ENCODE data around the gene NFE2L2. TPM values are rescaled to one million over a fixed set of nuclear protein-coding genes. Genes with fewer than 3 reads are reported as not detected.
A peak's percentile ranks its signal among the peaks of the same experiment; 100 is the strongest.

The NFE2L2 gene
- total RNA-seq, 4 donors from 2014 or later = 41.6 to 105 (median 65.2) TPM

- TF ChIP-seq CTCF (IDR thresholded peaks at IDR 0.05) (no peak), POLR2A (IDR thresholded peaks at IDR 0.05) (no peak), POLR2AphosphoS5 (IDR thresholded peaks at IDR 0.05) (no peak), EP300 (IDR thresholded peaks at IDR 0.05; ENCODE audit: low read depth) (no peak)
- H3K36me3 ChIP-seq = no peaks in the 10 kb centered on the region
- H3K9me3 ChIP-seq = no peaks in the 10 kb centered on the region
- intact Hi-C loops (cut with DNase I; ENCODE audit: low total_unique reads) = loop anchor here (10.0 kb wide), 1 partner anchor 73 kb away; no protein-coding TSS in a partner anchor
- peaks cover 15 to 69% (median 55%) of the 10 kb centered on the region in 4 donors for H3K4me1 ChIP-seq
- in situ Hi-C loops (cut with MboI; ENCODE audit: low pct_ligation_motif_present in 1 of 4, low pct_unique_long_range_greater_than_20kb in 1 of 4, low sequenced_read_pairs in 3 of 4) = loop anchor here in 1 of 4 donors (10.0 kb wide), 1 partner anchor 97 kb away; no protein-coding TSS in a partner anchor
- no peak for DNase-seq
- H3K4me3 ChIP-seq = peak overlapping the region in 3 of 4 donors; percentile 73 to 88 (median 85)
- whole genome bisulfite sequencing, 2 donors (ENCODE audit: low coverage in 1 of 2) = 6 to 13% methylated on average over 2 of the region's 2 CpGs
- peak overlapping the region; percentile 98 to 100 (median 98) for H3K27ac ChIP-seq
- H3K27me3 ChIP-seq = no peaks in the 10 kb centered on the region
Observed at GRCh38 chr2:177262092-177262491, 2.4 kb downstream of the NFE2L2 start.

- Histone ChIP-seq H3K4me3 (peak overlapping the region in 3 of 4 donors; percentile 73 to 88 (median 85)), H3K27me3 (no peaks in the 10 kb centered on the region), H3K36me3 (no peaks in the 10 kb centered on the region), H3K9me3 (no peaks in the 10 kb centered on the region), H3K27ac (peak overlapping the region; percentile 98 to 100 (median 98)), H3K4me1 (peaks cover 15 to 69% (median 55%) of the 10 kb centered on the region in 4 donors)
- 18 to 27% methylated on average over 3 to 5 of the region's 5 CpGs for WGBS, 2 donors (ENCODE audit: low coverage in 1 of 2)
- intact Hi-C loops (cut with DNase I; ENCODE audit: low total_unique reads) = loop anchor here (10.0 kb wide), 1 partner anchor 73 kb away; no protein-coding TSS in a partner anchor
- in situ Hi-C loops (cut with MboI; ENCODE audit: low pct_ligation_motif_present in 1 of 4, low pct_unique_long_range_greater_than_20kb in 1 of 4, low sequenced_read_pairs in 3 of 4) = loop anchor here in 1 of 4 donors (10.0 kb wide), 1 partner anchor 97 kb away; no protein-coding TSS in a partner anchor
- no peak for TF ChIP-seq POLR2A (IDR thresholded peaks at IDR 0.05)
- TF ChIP-seq POLR2AphosphoS5 (IDR thresholded peaks at IDR 0.05) = no peak
- no peak for TF ChIP-seq CTCF (IDR thresholded peaks at IDR 0.05)
- no peak for TF ChIP-seq EP300 (IDR thresholded peaks at IDR 0.05; ENCODE audit: low read depth)
- no peak for DNase-seq
Observed at GRCh38 chr2:177261116-177262060, 3.1 kb downstream of the NFE2L2 start.

- Histone ChIP-seq H3K4me3 (peak overlapping the region in 1 of 4 donors; percentile 85), H3K9me3 (no peaks in the 10 kb centered on the region), H3K27ac (peak overlapping the region; percentile 98 to 100 (median 98)), H3K36me3 (no peaks in the 10 kb centered on the region), H3K27me3 (no peaks in the 10 kb centered on the region), H3K4me1 (peaks cover 13 to 69% (median 55%) of the 10 kb centered on the region in 4 donors)
- in situ Hi-C loops (cut with MboI; ENCODE audit: low pct_ligation_motif_present in 1 of 4, low pct_unique_long_range_greater_than_20kb in 1 of 4, low sequenced_read_pairs in 3 of 4) = loop anchor here in 1 of 4 donors (10.0 kb wide), 1 partner anchor 96 kb away; no protein-coding TSS in a partner anchor
- no peak for TF ChIP-seq CTCF (IDR thresholded peaks at IDR 0.05)
- TF ChIP-seq EP300 (IDR thresholded peaks at IDR 0.05; ENCODE audit: low read depth) = no peak
- TF ChIP-seq POLR2A (IDR thresholded peaks at IDR 0.05) = no peak
- TF ChIP-seq POLR2AphosphoS5 (IDR thresholded peaks at IDR 0.05) = no peak
- 71 to 78% methylated on average over 1 of the region's 1 CpG for WGBS, 2 donors (ENCODE audit: low coverage in 1 of 2)
- DNase-seq = no peak
- intact Hi-C loops (cut with DNase I; ENCODE audit: low total_unique reads) = loop anchor here (10.0 kb wide), 1 partner anchor 74 kb away; no protein-coding TSS in a partner anchor
Observed at GRCh38 chr2:177260379-177260778, 4.1 kb downstream of the NFE2L2 start.

GRCh38 chr2:177258059-177258458 lies 6.5 kb downstream of the NFE2L2 start:
- H3K27ac ChIP-seq = peak overlapping the region in 1 of 4 donors; percentile 19
- TF ChIP-seq POLR2AphosphoS5 (IDR thresholded peaks at IDR 0.05) = no peak
- TF ChIP-seq EP300 (IDR thresholded peaks at IDR 0.05; ENCODE audit: low read depth) = no peak
- no peak for TF ChIP-seq CTCF (IDR thresholded peaks at IDR 0.05)
- TF ChIP-seq POLR2A (IDR thresholded peaks at IDR 0.05) = no peak
- no peaks in the 10 kb centered on the region for H3K36me3 ChIP-seq
- no peaks in the 10 kb centered on the region for H3K9me3 ChIP-seq
- DNase-seq = no peak
- no peaks in the 10 kb centered on the region for H3K27me3 ChIP-seq
- peaks cover 31 to 90% (median 75%) of the 10 kb centered on the region in 4 donors for H3K4me1 ChIP-seq
- in situ Hi-C loops (cut with MboI; ENCODE audit: low pct_ligation_motif_present in 1 of 4, low pct_unique_long_range_greater_than_20kb in 1 of 4, low sequenced_read_pairs in 3 of 4) = no loop called here
- no peak overlapping the region for H3K4me3 ChIP-seq
- intact Hi-C loops (cut with DNase I; ENCODE audit: low total_unique reads) = no loop called here
- WGBS, 2 donors (ENCODE audit: low coverage in 1 of 2) = 94 to 100% methylated on average over 2 of the region's 2 CpGs

Measured in transverse colon (tissue), 4 donors.